ENCODE results near the gene OTUD5. TPM values are rescaled to one million over a fixed set of nuclear protein-coding genes. Genes with fewer than 3 reads are reported as not detected.

Gene OTUD5
- total RNA-seq, 1 experiment from 2014 or later = 62.5 TPM

- Histone ChIP-seq H3K4me1 (ENCODE audit: insufficient read depth, low read length) (no peaks in the 10 kb centered on the region), H2AK5ac (ENCODE audit: insufficient read length, low read length) (no peak overlapping the region), H3K4ac (ENCODE audit: low read depth, low read length) (no peak overlapping the region), H3K27ac (ENCODE audit: insufficient read length, low read depth, low read length) (no peak overlapping the region), H2AFZ (ENCODE audit: low read length) (no peak overlapping the region), H4K20me1 (ENCODE audit: control insufficient read depth, insufficient read depth, insufficient read length) (no peaks in the 10 kb centered on the region), H2BK5ac (ENCODE audit: insufficient read length, low read length) (no peak overlapping the region), H3K27me3 (ENCODE audit: insufficient read depth, low read length) (no peaks in the 10 kb centered on the region), H4K8ac (replicated peaks; ENCODE audit: insufficient read length, low read depth, low read length) (no peak overlapping the region), H4K5ac (ENCODE audit: insufficient read length, low read depth, low read length) (no peak overlapping the region), H3K18ac (ENCODE audit: insufficient read length, low read depth, low read length) (no peak overlapping the region), H3K4me2 (ENCODE audit: insufficient read depth, insufficient read length, low read length) (no peak overlapping the region), H3K14ac (ENCODE audit: insufficient read depth, low read length) (no peak overlapping the region), H2BK15ac (ENCODE audit: low read depth, low read length) (no peak overlapping the region), H2BK12ac (ENCODE audit: insufficient read length, low read depth, low read length) (no peak overlapping the region), H3K79me1 (ENCODE audit: insufficient read depth, low read depth, low read length, poor library complexity, severe bottlenecking) (no peaks in the 10 kb centered on the region), H2BK20ac (ENCODE audit: low read depth, low read length, poor library complexity, severe bottlenecking) (no peak overlapping the region), H3K56ac (ENCODE audit: insufficient read length, low read depth, low read length) (no peak overlapping the region), H3K23ac (ENCODE audit: insufficient read length, low read depth, low read length) (no peak overlapping the region), H3K23me2 (ENCODE audit: insufficient read length, low read depth, low read length, poor library complexity, severe bottlenecking) (peaks cover 10% of the 10 kb centered on the region), H3T11ph (ENCODE audit: low read length) (no peak overlapping the region), H4K91ac (ENCODE audit: insufficient read length, low read depth, low read length) (no peak overlapping the region), H3K9me3 (ENCODE audit: control insufficient read depth, low read depth, low read length) (no peaks in the 10 kb centered on the region), H3K9ac (ENCODE audit: extremely low read depth, insufficient read length, low read length) (no peak overlapping the region), H2BK120ac (ENCODE audit: low read depth, low read length, poor library complexity, severe bottlenecking) (no peak overlapping the region), H3K79me2 (ENCODE audit: insufficient read depth, low read length) (no peaks in the 10 kb centered on the region)
- no peak for DNase-seq
- TF ChIP-seq, protein P1, sequence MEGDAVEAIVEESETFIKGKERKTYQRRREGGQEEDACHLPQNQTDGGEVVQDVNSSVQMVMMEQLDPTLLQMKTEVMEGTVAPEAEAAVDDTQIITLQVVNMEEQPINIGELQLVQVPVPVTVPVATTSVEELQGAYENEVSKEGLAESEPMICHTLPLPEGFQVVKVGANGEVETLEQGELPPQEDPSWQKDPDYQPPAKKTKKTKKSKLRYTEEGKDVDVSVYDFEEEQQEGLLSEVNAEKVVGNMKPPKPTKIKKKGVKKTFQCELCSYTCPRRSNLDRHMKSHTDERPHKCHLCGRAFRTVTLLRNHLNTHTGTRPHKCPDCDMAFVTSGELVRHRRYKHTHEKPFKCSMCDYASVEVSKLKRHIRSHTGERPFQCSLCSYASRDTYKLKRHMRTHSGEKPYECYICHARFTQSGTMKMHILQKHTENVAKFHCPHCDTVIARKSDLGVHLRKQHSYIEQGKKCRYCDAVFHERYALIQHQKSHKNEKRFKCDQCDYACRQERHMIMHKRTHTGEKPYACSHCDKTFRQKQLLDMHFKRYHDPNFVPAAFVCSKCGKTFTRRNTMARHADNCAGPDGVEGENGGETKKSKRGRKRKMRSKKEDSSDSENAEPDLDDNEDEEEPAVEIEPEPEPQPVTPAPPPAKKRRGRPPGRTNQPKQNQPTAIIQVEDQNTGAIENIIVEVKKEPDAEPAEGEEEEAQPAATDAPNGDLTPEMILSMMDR (conservative IDR thresholded peaks at IDR 0.05) = no peak
- no CpG with 5 or more reads among the region's 6 CpGs for WGBS (ENCODE audit: extremely low coverage, insufficient read length, low lambda C conversion rate)
- Mint-ChIP-seq H3K36me3 (ENCODE audit: insufficient read depth in 1 of 3, low read depth in 3 of 3) (peaks cover 35 to 62% (median 51%) of the 10 kb centered on the region in 3 experiments), H3K4me3 (no peak overlapping the region), H3K27me3 (ENCODE audit: low read depth) (peaks cover 2% of the 10 kb centered on the region), H3K4me1 (no peaks in the 10 kb centered on the region), H3K27ac (no peak overlapping the region), H3K9me3 (peaks cover 71 to 83% of the 10 kb centered on the region in 2 experiments)
Observed at GRCh38 chrX:48976086-48976485, 18.7 kb upstream of the OTUD5 start.
